Fibroblast of upper back skin (primary cell): ENCODE data around the gene SFTPA2.
"Not testable (repeated sequence)": the region's sequence is repeated elsewhere in the genome, so short reads cannot be mapped to it uniquely, and the experiment has no call there.

Source experiments
- DNase-seq: peaks from one replicate; pipeline ENCODE4 v3.0.0-alpha.2; 2013

Gene SFTPA2

DNA sequence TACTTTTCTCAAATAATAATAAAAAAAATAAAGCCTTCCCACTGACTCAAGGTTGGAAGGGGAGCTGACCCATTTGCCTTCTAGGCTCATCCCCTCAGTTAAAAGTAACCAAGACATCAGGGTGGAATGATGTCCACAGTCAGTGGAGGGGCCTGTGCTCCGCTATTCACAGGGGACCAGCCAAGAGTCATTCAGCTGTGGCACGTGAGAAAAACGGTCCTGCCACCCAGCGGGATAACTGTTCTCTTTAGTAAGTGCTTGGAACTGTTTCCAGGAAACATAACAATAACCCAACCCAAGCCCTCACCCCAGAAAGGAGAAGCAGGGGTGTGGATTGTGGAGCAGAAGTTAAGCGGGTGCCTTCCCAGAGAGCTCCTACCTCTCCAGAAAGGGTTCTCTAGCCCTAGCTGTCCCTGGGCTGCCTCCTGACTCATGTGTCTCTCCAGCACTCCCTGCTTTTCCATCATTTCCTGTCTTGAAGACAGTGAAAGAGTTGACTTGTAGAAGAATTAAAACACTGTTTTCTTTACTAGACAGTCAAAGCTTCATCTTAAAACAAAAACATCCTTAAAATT, 50.2 kb downstream of the SFTPA2 start:
- not testable (repeated sequence) for DNase-seq

DNA sequence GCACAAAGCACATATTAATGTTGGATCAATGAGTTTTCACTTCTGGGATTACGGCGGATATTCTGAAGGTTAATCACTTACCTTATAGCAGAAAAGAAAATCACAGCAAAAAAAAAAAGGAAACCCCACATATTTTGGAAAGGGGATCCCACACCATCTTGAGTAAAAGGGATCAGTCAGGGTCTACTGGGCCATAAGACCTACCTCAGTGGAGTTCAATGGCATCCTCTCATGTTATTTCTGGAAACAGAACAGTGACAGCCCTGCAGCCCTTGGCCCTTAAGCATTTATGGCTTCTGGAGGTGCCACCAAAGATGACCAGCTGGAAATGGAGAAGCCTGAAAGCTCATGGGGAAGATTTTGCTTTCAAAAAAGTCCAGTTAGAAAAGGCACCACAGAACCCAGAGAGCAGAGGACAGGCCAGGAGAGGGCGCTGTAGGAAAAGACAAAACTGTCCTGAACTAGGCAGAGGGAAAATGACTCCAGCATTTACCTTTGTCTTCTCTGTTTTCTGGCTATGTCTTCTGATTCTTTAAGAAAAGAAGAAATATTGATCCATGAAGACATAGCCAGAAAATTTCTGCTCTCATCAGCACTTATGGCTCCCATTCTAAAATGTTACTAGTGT, 50.8 kb downstream of the SFTPA2 start:
- DNase-seq = not testable (repeated sequence)

GRCh38 chr10:79508245-79508644, 52.0 kb downstream of the SFTPA2 start:
- DNase-seq = not testable (repeated sequence)

GRCh38 chr10:79507440-79508167, 52.6 kb downstream of the SFTPA2 start:
- DNase-seq = no peak
